GM12878 (cell line): ENCODE data around the gene SPRR5. TPM values are rescaled to one million over a fixed set of nuclear protein-coding genes. Genes with fewer than 3 reads are reported as not detected.

Source experiments
- ATAC-seq: fragments of 200-7000 bp; cut with Tn5 transposase; 3 replicates; pipeline ENCODE4 v1.9.1; 2020; ENCODE audit warnings: mild to moderate bottlenecking, moderate library complexity
- BruUV-seq: library from RNA; stranded (reverse); fragments of 400-500 nt; replicated peaks from 2 replicates; lab custom pipeline; 2021; lab: Mats Ljungman, UMichigan
- CTCF ChIA-PET: fragments of 300-600 bp; sonication (Branson Sonifier 250); formaldehyde crosslinking; extraction: SDS; loops from one replicate; lab custom pipeline; 2021; ENCODE audit warnings: inconsistent platforms; lab: Yijun Ruan, JAX
- POLR2A ChIA-PET: fragments of 350-600 bp; formaldehyde crosslinking; extraction: SDS; loops from one replicate; lab custom pipeline; 2021; ENCODE audit warnings: inconsistent platforms; lab: Charles Lee
- RAD21 ChIA-PET: fragments of 300-600 bp; sonication (Branson Sonifier 250); formaldehyde crosslinking; loops from one replicate; lab custom pipeline; 2023; ENCODE audit warnings: antibody characterized with exemption; ENCODE audit not compliant: unreplicated experiment; lab: Charles Lee
- SMC1A ChIA-PET: fragments of 300-600 bp; sonication (Branson Sonifier 250); formaldehyde crosslinking; loops from one replicate; lab custom pipeline; 2023; ENCODE audit not compliant: unreplicated experiment, uncharacterized antibody; lab: Charles Lee
- DNase-seq: peaks from one replicate; pipeline ENCODE4 v3.0.0-alpha.2; 2011; ENCODE audit warnings: low read depth, low spot score
- FAIRE-seq: peaks from 3 replicates; lab custom pipeline; 2011; peaks lifted over from hg19 to GRCh38; lab: Jason Lieb, UNC
- H2AFZ ChIP-seq: 2 replicates; pipeline ENCODE4 v1.6.0; 2011; ENCODE audit warnings: low read depth, low read length, control low read depth; ENCODE audit not compliant: control insufficient read depth
- H3K27ac ChIP-seq: 2 replicates; pipeline ENCODE4 v1.5.1; 2011; ENCODE audit warnings: control low read depth; ENCODE audit not compliant: control insufficient read depth, insufficient read depth
- H3K27me3 ChIP-seq, 2 experiments: replicated peaks in 1 of 2; 2 replicates each; pipeline versions ENCODE4 v1.6.0 to v1.6.1; 2011; ENCODE audit warnings: low read length in 1 of 2; ENCODE audit not compliant: control insufficient read depth in 2 of 2, insufficient read depth in 2 of 2
- H3K36me3 ChIP-seq, 2 experiments: 2 replicates each; pipeline ENCODE4 v1.5.1; 2011; ENCODE audit warnings: low read length in 1 of 2; ENCODE audit not compliant: control insufficient read depth in 2 of 2, insufficient read depth in 2 of 2
- H3K4me1 ChIP-seq: 2 replicates; pipeline ENCODE4 v1.6.1; 2011; ENCODE audit warnings: mild to moderate bottlenecking, low read length, moderate library complexity, mixed read lengths; ENCODE audit not compliant: control insufficient read depth, insufficient read depth
- H3K4me2 ChIP-seq: 2 replicates; pipeline ENCODE4 v1.6.0; 2011; ENCODE audit warnings: control low read depth; ENCODE audit not compliant: control insufficient read depth, insufficient read depth
- H3K4me3 ChIP-seq: fragments of 200-600 bp; sonication (generic); 2 replicates; pipeline ENCODE4 v1.5.1; 2016
- H3K79me2 ChIP-seq: 2 replicates; pipeline ENCODE4 v1.6.0; 2011; ENCODE audit warnings: low read length; ENCODE audit not compliant: control insufficient read depth, insufficient read depth
- H3K9ac ChIP-seq: 2 replicates; pipeline ENCODE4 v1.8.0; 2011; ENCODE audit warnings: low read length, control low read depth, mixed read lengths; ENCODE audit not compliant: control insufficient read depth, insufficient read depth
- H3K9me3 ChIP-seq: replicated peaks from 3 replicates; pipeline ENCODE4 v1.5.1; 2011; ENCODE audit warnings: mild to moderate bottlenecking, low read length; ENCODE audit not compliant: control insufficient read depth, insufficient read depth
- H4K20me1 ChIP-seq: 2 replicates; pipeline ENCODE4 v1.6.0; 2011; ENCODE audit not compliant: control insufficient read depth, insufficient read depth
- ATF2 ChIP-seq: IDR thresholded peaks from 2 replicates; pipeline ENCODE4 v1.6.1; 2012; ENCODE audit warnings: low read length, inconsistent platforms
- BACH1 ChIP-seq: fragments of 450-650 bp; IDR thresholded peaks from 2 replicates; pipeline ENCODE4 v1.6.1; 2017; ENCODE audit warnings: mild to moderate bottlenecking, borderline replicate concordance
- BRCA1 ChIP-seq: IDR thresholded peaks from 2 replicates; pipeline ENCODE4 v1.6.1; 2011; ENCODE audit warnings: low read depth, low read length, improper control_type of control experiment
- CHD4 ChIP-seq: fragments of 200-600 bp; sonication (generic); IDR thresholded peaks from 2 replicates; pipeline ENCODE4 v1.6.1; 2016; ENCODE audit warnings: mild to moderate bottlenecking
- E2F4 ChIP-seq: IDR thresholded peaks from 2 replicates; pipeline ENCODE4 v1.6.1; 2012; ENCODE audit warnings: low read depth, low read length, improper control_type of control experiment
- IKZF1 ChIP-seq: fragments of 450-650 bp; conservative IDR thresholded peaks from 2 replicates; pipeline ENCODE4 v1.6.1; 2017; ENCODE audit warnings: antibody characterized with exemption, mild to moderate bottlenecking
- MEF2A ChIP-seq: IDR thresholded peaks from 2 replicates; pipeline ENCODE4 v1.6.1; 2011; ENCODE audit warnings: low read depth, mild to moderate bottlenecking, low read length, moderate library complexity; ENCODE audit not compliant: insufficient read depth
- MYB ChIP-seq: fragments of 150-350 bp; IDR thresholded peaks from 2 replicates; pipeline ENCODE4 v1.6.1; 2014; ENCODE audit warnings: mild to moderate bottlenecking, low read depth, low read length, borderline replicate concordance
- NBN ChIP-seq: fragments of 450-650 bp; IDR thresholded peaks from 2 replicates; pipeline ENCODE4 v1.6.1; 2016
- PBX3 ChIP-seq: IDR thresholded peaks from 2 replicates; pipeline ENCODE4 v1.6.1; 2011; ENCODE audit warnings: mild to moderate bottlenecking, low read depth, low read length, moderate library complexity; ENCODE audit not compliant: insufficient replicate concordance
- SPI1 ChIP-seq: IDR thresholded peaks from 2 replicates; pipeline ENCODE4 v1.6.1; 2011; ENCODE audit warnings: low read depth, mild to moderate bottlenecking, low read length, moderate library complexity, borderline replicate concordance; ENCODE audit not compliant: insufficient read depth
- YBX1 ChIP-seq: fragments of 450-650 bp; IDR thresholded peaks from 2 replicates; pipeline ENCODE4 v1.6.1; 2016; ENCODE audit warnings: antibody characterized with exemption
- ZBTB11 ChIP-seq: fragments of 450-650 bp; formaldehyde crosslinking; IDR thresholded peaks from 2 replicates; pipeline ENCODE4 v1.5.0; 2022; ENCODE audit warnings: mild to moderate bottlenecking, missing genetic modification characterization
- ZNF207 ChIP-seq: fragments of 450-650 bp; IDR thresholded peaks from 2 replicates; pipeline ENCODE4 v1.6.1; 2014; ENCODE audit warnings: antibody characterized with exemption, mild to moderate bottlenecking, borderline replicate concordance
- ZNF384 ChIP-seq: IDR thresholded peaks from 2 replicates; pipeline ENCODE4 v1.6.1; 2012; ENCODE audit warnings: low read depth, mild to moderate bottlenecking, low read length, improper control_type of control experiment, borderline replicate concordance
- ZNF622 ChIP-seq: fragments of 450-650 bp; IDR thresholded peaks from 2 replicates; pipeline ENCODE4 v1.6.1; 2017; ENCODE audit warnings: mild to moderate bottlenecking, inconsistent platforms
- WGBS: methylation state at CpG from one replicate; pipeline ENCODE4 v1.1.6; 2016; ENCODE audit warnings: low lambda C conversion rate; ENCODE audit not compliant: insufficient replicate concordance, insufficient coverage; ENCODE audit errors: missing lambda C conversion rate; 5-methylcytosine and 5-hydroxymethylcytosine counted together
- in situ Hi-C: fragments of 300-500 bp; cut with MboI; formaldehyde crosslinking; loops from 9 replicates; pipeline ENCODE4 v1.14.3; 2018; ENCODE audit warnings: mixed read lengths
- intact Hi-C: fragments of 100-400 bp; cut with micrococcal nuclease; formaldehyde crosslinking; loops from one replicate; pipeline ENCODE4 v1.14.2; 2022; ENCODE audit not compliant: unreplicated experiment
- polyA plus RNA-seq, 11 experiments: library from polyadenylated mRNA; depleted of rRNA in 4 of 11; unstranded in 6 of 11; stranded (reverse) in 5 of 11; fragments of >200 nt; fragmentation: Nextera tagmentation in 4 of 11; fragmentation: Illumina TruSeq in 1 of 11; extraction: Ambion mirVana in 4 of 11; extraction: Trizol in 1 of 11; gene quantifications; 1 replicate in 1 of 11; 2 replicates in 10 of 11; pipeline versions ENCODE4 v1.2.1 to v1.2.3, GENCODE V29; 2011 to 2016; ENCODE audit warnings: inconsistent platforms in 2 of 11, missing spikeins in 2 of 11, low read depth in 1 of 11
- total RNA-seq, 4 experiments: library from RNA; depleted of rRNA in 3 of 4; stranded (reverse); fragments of >200 nt in 3 of 4; fragmentation: Illumina TruSeq in 1 of 4; extraction: Trizol in 1 of 4; gene quantifications; 2 replicates each; pipeline versions ENCODE4 v1.2.1 to v1.2.3, GENCODE V29; 2013 to 2021

SPRR5 gene
- total and polyA plus RNA-seq, 10 of the 15 experiments (the other 5 are each of a cell fraction or from before 2014, with no cell fraction given): not detected

GRCh38 chr1:152962876-152963415 lies 15.9 kb downstream of the SPRR5 start (continued):
- no peak for TF ChIP-seq E2F4
- TF ChIP-seq, all 136 proteins: peak for 0

- FAIRE-seq: no peak
- Histone ChIP-seq H2AFZ (no peak overlapping the region), H3K27ac (no peak overlapping the region), H3K4me3 (no peak overlapping the region), H3K79me2 (no peaks in the 10 kb centered on the region), H3K9ac (no peak overlapping the region), H3K27me3 (no peaks in the 10 kb centered on the region; a peak in 1 of 4 replicates), H3K36me3 (no peaks in the 10 kb centered on the region), H3K9me3 (no peaks in the 10 kb centered on the region), H3K4me1 (peaks cover 6% of the 10 kb centered on the region; the same call in 1 of the 2 replicates), H3K4me2 (no peak overlapping the region), H4K20me1 (no peaks in the 10 kb centered on the region)
- SMC1A ChIA-PET: interaction anchor here (1.2 to 1.4 kb wide), 2 partner anchors 12 to 228 kb away, joined by 3 to 5 read pairs; no protein-coding TSS in a partner anchor
- DNase-seq: no peak
- CTCF ChIA-PET: interaction anchor here (1.2 to 7.6 kb wide), 4 partner anchors 94 to 313 kb away, joined by 3 to 66 read pairs (median 5); no protein-coding TSS in a partner anchor
- RAD21 ChIA-PET: interaction anchor here (0.7 kb wide), 1 partner anchor 10 kb away, joined by 3 read pairs; no protein-coding TSS in a partner anchor
- 0% methylated on average over 1 of the region's 1 CpG for WGBS
- POLR2A ChIA-PET: no interaction called here
- ATAC-seq: no peak
- intact Hi-C loops: loop anchor here (10.0 kb wide), 1 partner anchor 260 kb away; no protein-coding TSS in a partner anchor
- in situ Hi-C loops: no loop called here
- no TSS peak for BruUV-seq
- no peak for TF ChIP-seq BRCA1
- TF ChIP-seq ZBTB11 (CRISPR knock-in tag): no peak
- no peak for TF ChIP-seq ZNF622
- no peak for TF ChIP-seq SPI1
- TF ChIP-seq IKZF1: no peak
- TF ChIP-seq ZNF207: no peak
- no peak for TF ChIP-seq ZNF384
- TF ChIP-seq YBX1: no peak
- no peak for TF ChIP-seq BACH1
- TF ChIP-seq NBN: no peak
- TF ChIP-seq MYB: no peak
- no peak for TF ChIP-seq MEF2A
- TF ChIP-seq CHD4: no peak
- no peak for TF ChIP-seq PBX3
- TF ChIP-seq ATF2: no peak
Measured at GRCh38 chr1:152964536-152964935, 17.5 kb downstream of the SPRR5 start.
